Stimulated activated CD8-positive, alpha-beta memory T cell treated with anti-CD3 and anti-CD28 coated beads, Interleukin-4, amount 100 ng/mL, for 24 hours (primary cell): Measurements from ENCODE around the gene CNTN3.

ENCODE experiments used
- DNase-seq: peaks from one replicate; pipeline ENCODE4 v3.0.0-alpha.2; 2020; ENCODE audit warnings: low read depth

CNTN3 gene

DNA sequence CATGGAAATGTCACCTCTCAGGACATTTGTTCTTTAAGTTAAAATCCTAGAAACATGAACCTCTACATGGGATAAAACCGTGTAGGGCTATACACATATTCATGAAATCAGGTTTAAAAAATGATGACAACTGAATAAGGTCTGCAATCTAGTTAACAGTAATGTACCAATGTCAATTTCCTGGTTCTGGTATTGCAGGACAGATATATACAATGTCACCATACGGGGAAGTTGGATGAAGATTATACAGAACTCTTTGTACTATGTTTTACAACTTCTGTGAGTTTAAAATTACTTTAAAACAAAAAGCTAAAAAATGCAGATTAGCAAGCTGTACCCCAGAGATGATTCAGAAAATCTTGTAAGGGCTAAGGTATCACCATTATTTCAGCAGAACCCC is 6.7 kb downstream of the CNTN3 start:
- no peak for DNase-seq

DNA sequence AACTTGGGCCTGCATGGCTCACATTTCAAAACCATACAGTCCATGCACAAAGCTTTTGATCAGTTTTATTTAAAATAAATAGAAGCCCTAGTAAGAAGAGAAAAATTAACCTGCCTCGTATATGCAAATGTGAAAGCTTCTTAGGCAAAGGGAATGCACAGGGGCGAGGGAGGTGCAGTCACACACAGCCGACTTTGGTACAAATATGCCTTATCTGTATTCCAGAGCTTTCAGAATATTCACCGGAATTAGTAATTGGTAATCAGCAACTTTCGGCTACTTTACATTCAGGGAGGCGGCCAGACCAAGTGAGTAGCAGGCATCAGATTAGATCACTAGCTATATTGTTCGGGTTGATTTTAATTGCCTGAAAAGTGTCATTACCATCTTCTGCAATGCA is 7.5 kb downstream of the CNTN3 start:
- DNase-seq, result no peak

DNA sequence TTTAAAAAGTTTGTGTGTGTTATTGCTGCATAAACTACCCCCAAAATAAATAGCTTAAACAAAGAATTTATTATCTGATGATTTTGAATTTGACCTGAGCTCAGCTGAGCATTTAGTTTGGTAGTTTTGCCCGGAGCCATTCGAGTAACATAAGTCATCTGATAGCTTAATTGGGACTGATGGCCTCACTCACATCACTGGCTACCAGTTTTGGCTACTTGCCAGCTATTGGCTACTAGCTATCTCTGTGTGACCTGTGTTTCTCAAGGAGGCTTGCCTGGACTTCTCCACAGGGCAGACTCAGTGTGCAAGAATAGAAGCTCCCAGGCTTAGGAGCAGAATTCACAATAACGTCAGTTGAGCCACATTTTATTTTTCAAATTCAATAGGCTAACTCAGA is 9.0 kb downstream of the CNTN3 start:
- no peak for DNase-seq

DNA sequence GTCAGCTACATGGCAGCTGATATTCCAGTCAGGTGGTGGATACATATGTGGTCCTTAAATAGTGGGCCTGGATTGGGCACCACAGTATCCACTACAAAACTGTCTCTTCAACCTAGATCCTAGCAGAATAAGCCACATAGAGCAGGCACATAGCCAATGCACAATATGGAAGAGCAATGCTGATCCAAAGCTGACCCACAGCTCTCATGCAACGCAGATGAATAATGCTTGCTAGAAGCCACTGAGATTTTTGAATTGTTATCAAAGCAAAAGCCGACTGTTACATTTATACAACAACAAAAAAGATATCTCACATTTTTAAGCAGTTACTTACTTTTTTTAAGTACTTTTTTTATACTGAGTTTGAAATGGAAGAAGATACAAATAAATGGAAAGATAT is 11.2 kb downstream of the CNTN3 start:
- no peak for DNase-seq

DNA sequence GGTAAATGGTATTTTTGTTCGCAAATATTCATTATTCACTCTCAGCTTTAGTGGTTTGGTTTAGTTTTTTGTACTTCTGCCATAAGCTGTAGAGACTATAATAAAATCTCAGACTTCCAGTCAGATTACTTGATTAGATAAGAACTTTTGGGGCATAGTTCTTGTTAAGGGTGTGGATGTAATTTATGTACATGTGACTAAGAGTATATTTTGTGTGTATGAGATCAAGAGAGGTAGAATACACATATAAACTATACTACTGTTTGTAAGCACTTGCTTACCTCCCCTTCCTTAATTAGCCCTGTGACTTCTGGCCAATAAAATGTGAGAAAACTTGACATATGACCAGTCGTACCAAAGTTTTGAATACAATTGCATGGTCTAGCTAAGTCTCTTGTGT is 12.0 kb downstream of the CNTN3 start:
- DNase-seq, result no peak

DNA sequence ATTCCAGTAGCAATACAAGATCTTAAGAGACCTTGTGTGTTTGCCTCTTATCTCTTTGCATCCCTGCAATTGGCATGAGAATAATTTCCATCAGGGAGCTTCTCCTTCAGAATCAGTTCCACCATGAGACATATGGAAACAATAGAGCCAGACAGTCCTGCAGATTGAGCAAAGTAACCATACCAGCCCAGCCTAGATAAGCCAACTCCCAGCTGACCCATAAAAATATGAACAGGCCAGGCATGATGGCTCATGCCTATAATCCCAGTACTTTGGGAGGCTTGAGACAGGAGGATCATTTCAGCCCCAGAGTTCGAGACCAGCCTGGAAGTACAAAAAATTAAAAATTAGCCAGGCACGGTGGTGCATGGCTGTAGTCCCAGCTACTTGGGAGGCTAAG is 12.7 kb downstream of the CNTN3 start:
- no peak for DNase-seq

DNA sequence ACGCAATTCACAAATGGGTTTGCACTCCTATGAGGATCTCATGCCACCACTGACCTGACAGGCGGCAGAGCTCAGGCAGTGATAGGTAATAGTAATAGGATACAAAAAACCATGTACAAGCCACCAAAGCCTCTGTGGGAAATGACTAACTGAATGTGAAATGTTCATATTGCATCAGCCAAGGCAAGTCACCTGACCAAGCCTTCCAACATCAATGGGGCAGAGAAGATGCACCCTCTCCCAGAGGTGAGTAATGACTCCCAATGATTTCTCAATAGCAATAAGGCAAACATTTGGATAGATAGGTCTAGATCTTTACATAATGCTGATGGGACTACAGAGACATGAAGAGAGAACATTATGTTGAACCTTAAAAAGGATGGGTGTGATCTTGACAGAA is 14.9 kb downstream of the CNTN3 start:
- no peak for DNase-seq

DNA sequence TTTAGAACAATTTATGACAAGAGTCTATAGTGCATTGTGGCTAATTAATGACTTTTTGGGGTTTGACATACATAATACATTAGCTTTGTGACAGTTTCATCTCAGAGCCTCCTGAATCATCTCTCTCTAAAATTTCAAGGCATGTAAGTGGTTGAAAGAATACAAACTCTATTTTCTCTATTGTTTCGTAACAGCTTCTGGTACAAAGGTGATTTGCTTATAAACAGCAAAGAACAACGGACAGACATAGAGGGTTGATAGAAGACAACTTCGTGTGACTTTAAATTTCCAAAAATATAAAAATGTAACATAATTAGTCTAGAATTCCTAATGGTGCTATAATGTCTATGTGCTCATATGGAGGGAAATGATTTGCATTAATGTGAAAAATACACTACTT is 21.3 kb downstream of the CNTN3 start:
- no peak for DNase-seq

DNA sequence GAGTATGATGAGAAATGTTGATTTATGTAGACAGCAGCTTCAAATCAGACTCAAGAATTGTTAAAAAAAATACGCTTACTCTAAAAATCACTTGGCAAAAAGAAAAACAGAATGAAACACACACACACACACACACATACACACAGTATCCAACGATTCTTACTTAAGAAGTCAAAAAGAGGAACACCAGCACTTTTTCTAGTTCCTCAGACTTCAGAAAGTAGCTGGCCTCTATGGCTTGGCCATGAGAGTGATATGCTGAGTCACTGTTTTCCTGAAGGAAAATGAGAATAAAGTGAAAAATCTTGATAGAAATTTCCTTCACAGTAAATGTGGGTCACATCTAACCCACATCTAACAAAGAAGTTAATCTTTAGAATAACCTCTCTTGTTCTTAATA is 22.1 kb downstream of the CNTN3 start:
- DNase-seq, result no peak

DNA sequence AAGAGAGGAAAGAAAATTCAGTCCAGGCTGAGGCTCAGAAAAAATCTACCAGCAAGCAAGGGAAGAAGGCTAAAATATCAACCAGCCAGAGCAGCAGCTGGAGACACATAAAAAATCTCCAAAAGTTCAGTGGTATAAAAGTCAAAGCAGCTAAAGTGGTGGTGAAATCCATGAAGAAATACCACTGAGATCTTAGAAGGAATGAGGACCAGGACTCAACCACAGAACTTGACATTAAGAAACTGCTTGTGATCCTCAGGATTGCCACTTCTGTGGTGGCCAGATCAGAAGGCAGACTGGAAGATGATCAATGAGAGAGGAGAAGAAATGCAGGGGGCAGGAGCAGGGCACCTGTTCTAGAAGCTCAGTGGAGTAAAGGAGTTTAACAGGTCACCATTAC is 22.5 kb downstream of the CNTN3 start:
- DNase-seq, result no peak

DNA sequence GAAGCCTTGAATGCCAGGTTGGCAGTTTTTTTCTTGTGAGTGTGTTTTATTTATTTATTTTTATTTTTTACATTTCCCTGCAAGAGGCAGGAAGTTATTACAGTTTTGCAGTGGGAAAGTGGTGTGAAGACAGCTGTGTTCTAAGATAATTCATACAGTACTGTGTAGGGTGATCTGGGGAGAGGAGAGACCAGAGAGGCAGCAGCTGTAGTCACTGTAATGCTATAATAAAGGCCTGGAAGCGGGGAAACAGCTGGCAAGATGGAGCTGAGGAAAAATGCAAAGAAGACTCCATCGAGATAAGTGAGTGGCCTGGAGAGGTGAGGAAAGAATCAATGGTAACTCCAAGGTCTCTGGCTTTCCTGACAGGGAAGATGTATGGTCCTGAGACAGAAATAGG is 23.1 kb downstream of the CNTN3 start:
- DNase-seq, result no peak

DNA sequence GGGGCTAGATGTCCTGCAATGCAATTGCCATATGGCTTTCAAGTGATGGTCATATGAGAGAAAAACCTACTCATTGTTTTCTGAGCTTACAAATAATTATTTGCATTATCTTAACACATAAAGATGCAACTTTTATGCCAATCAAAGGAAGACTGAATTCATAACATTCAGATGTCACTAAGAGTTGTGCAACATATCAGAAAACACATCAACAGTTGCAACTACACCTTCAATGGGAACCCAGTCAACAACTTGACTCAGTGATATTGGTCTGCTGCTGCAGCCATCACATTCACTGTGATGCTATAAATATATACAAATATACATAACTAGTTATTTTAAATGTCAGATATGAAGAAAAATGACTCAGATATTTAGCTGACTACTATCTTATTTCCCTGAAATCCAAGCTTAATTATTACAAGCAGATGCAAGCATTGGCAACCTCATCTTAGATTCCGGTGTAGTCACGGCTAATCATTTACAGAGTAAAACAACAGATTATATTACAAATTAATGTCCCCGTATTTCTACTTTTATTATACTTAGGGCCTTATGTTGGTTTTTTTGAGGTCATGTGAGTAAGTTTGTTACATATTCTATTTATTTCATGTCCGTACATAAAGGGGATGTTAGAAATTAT is 23.7 kb downstream of the CNTN3 start:
- DNase-seq, result no peak

DNA sequence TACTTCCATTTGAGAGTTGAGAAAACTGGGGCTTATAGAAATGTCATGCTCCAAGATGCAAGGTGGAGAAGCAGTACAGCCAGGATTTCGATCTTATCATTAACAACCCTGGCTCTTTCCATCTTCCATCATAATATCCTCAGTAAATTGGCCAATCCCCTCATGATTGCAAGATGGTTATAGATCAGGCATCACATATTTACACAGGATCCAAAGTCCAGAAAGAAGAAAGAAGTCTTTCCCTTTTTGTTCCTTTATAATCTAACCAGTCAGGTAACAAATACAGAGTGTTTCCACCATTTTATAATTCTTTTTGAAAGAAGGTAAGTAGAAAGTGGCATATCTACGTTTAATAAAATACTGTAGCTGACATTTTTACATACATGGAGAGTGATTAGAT is 29.7 kb downstream of the CNTN3 start:
- DNase-seq, result no peak

DNA sequence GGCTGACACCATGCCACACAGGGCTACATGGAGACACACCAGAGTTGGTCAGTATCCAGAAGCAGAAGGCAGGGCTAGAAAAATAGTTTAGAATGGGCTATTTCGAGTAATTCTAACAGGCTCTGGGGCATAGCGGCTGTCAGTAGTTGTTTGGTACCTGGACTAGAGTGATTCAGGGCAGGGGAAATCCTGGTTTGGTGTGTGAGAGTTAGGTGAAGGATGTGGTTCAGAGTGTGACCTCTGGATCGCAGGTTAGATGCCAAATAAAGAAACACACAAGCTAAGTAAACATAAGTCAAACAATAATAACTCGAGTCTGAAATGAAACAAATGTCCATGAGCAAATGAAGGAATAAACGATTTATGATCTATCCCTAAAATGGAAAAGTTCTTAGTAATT is 31.5 kb downstream of the CNTN3 start:
- DNase-seq, result no peak

DNA sequence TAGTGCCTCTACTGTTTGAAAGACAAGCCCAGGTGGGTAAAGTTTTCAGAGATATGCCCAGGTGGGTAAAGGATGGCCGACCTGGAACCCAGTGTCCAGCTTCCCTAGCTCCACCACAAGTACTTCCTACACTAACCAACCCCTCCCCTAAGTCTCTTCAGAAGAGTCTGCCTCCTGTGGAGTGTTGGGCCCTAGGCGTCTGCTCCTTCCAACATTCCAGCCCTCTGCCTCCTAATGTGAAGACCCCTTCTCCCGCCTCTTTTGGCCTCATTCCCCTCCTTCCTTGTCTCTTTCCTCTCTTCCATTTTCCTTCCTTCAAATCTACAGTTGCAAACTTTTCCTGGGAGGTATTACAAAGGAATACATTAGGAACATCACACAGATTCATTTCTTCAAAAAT is 38.6 kb downstream of the CNTN3 start:
- DNase-seq, result no peak

DNA sequence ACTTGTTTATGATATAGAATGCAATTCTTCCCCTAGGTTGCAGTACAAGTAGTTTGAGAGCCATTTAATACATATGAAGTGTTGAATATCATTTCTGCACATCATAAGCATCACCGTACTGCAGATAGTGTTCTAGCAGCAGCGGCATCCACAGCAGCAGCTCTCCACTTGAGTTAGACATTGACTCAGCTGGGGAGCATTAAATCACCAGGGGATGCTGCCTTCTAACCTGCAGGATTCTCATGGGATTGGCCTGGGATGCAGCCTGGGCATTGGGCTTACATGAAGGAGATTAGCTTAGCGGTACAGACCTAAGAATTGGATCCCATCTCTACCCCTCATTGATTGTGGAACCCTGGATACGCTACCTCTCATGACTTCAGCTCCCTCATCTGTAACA is 43.3 kb downstream of the CNTN3 start:
- no peak for DNase-seq
